GM20000 (cell line): ENCODE results near the gene NID1.
"Not testable (repeated sequence)": the region's sequence is repeated elsewhere in the genome, so short reads cannot be mapped to it uniquely, and the experiment has no call there.

Experiments used
- DNase-seq: peaks from one replicate; pipeline ENCODE4 v3.0.0; 2012; ENCODE audit warnings: low spot score
- TF ChIP-seq, protein P1 (sequence below): IDR thresholded peaks from 2 replicates; pipeline ENCODE4 v1.5.1; 2012; ENCODE audit warnings: mild to moderate bottlenecking, control low read depth; ENCODE audit errors: extremely low read depth, missing control alignments

Gene NID1

GRCh38 chr1:235968831-235969230 is 96.1 kb downstream of the NID1 start:
- TF ChIP-seq, protein P1, sequence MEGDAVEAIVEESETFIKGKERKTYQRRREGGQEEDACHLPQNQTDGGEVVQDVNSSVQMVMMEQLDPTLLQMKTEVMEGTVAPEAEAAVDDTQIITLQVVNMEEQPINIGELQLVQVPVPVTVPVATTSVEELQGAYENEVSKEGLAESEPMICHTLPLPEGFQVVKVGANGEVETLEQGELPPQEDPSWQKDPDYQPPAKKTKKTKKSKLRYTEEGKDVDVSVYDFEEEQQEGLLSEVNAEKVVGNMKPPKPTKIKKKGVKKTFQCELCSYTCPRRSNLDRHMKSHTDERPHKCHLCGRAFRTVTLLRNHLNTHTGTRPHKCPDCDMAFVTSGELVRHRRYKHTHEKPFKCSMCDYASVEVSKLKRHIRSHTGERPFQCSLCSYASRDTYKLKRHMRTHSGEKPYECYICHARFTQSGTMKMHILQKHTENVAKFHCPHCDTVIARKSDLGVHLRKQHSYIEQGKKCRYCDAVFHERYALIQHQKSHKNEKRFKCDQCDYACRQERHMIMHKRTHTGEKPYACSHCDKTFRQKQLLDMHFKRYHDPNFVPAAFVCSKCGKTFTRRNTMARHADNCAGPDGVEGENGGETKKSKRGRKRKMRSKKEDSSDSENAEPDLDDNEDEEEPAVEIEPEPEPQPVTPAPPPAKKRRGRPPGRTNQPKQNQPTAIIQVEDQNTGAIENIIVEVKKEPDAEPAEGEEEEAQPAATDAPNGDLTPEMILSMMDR, result no peak
- DNase-seq, result no peak

GRCh38 chr1:235966134-235966533 is 98.8 kb downstream of the NID1 start:
- not testable (repeated sequence) for DNase-seq

DNA sequence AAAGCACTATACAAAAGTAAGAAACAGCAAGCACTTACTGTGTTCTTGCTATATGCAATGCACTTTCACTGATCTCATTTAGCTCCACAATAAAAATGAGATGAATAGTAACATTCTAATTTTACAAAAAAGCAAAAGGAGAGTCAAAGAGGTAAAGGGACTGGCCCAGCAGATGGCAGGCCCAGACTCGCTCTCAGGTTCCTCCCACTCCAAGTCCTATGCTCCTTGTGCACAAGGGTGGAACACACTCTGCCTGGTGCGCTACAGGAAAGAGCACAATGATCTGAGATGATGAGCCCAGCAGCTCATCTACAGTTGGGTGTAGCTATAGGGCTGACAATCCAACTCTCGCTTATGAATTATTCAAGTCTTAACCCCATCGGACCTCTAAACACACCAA is 104.1 kb downstream of the NID1 start:
- no peak for DNase-seq
- TF ChIP-seq, protein P1, result no peak

- TF ChIP-seq, protein P1, result no peak
- DNase-seq, result no peak
Measured at GRCh38 chr1:235958021-235958420, 106.9 kb downstream of the NID1 start.

- TF ChIP-seq, protein P1, result no peak
- no peak for DNase-seq
Measured at GRCh38 chr1:235955777-235956176, 109.1 kb downstream of the NID1 start.

DNA sequence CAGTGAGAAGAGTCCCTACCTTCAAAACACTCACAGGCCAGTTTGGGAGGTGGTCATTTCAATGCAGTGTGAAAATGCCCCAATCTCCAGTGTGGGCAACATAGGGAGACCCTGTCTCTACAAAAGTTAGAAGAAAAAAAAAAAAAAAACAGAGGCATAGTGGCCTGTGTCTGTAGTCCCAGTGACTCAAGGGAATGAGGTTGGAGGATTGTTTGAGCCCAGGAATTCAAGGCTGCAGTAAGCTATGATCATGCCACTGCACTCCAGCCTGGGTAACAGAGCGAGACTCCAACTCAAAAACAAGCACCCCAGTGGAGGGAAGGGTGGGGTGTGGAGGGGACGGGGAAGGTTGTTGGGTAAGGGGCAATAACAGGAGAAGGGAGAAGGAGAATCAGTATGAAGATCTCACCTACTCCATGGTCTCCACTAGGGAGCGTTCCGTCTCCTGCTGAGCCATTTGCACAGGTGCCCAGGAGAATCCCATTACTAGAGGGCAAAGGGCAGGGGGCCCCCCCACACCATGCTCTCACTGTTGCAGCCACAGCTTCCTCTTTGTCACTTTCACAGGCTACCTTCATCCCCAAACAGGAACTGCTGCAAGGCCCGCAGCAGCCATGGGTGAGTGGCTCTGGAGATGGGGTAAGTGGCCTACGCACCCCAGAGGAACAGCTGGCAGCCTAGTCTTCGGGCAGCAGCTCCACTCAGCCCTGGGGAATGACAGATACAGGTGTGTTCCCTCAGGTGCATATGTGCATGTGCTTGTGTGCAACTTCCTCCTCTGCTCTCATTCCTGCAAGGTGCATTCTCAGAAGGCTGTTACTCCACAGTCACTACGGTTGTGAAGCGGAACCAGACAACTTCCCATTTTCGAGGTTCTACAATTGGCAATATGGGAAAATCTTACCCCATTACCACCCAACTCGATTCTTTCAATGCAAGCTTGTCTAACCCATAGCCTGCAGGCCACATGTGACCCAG is 110.3 kb downstream of the NID1 start:
- peak; percentile 75 for DNase-seq
- TF ChIP-seq, protein P1, result no peak

DNA sequence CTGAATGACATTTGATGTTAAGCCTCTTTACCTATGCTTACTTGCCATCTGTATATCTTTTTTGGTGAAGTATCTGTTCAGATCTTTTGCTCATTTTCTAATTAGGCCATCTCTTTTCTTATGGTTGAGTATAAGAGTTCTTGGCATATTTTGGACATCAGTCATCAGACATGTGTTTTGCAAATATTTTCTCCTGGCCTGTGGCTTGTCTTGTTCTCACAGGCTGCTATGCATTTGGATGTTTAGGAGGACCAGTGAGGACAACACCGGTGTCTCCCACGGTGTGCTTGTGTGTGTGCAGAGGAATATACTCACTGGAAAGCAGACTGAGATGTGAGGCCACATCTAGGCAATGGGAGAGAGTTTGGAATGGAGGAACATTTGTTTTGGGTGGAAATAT is 111.1 kb downstream of the NID1 start:
- TF ChIP-seq, protein P1, result no peak
- no peak for DNase-seq
